GM12865 (cell line): Measurements from ENCODE around the gene DGLUCY.

Source experiments
- DNase-seq: peaks from one replicate; pipeline ENCODE4 v3.0.0; 2010; ENCODE audit warnings: low read depth
- H3K4me3 ChIP-seq: 2 replicates; pipeline ENCODE4 v1.5.1; 2011; ENCODE audit warnings: mild to moderate bottlenecking, low read depth, low read length, control low read depth
- TF ChIP-seq, protein P1 (sequence below): IDR thresholded peaks from 2 replicates; pipeline ENCODE4 v1.5.1; 2011; ENCODE audit warnings: low read length, control low read depth, low read depth, inconsistent platforms; ENCODE audit not compliant: insufficient read depth; ENCODE audit errors: missing control alignments

Gene DGLUCY

GRCh38 chr14:91207008-91207407 lies 93.1 kb downstream of the DGLUCY start:
- TF ChIP-seq, protein P1, sequence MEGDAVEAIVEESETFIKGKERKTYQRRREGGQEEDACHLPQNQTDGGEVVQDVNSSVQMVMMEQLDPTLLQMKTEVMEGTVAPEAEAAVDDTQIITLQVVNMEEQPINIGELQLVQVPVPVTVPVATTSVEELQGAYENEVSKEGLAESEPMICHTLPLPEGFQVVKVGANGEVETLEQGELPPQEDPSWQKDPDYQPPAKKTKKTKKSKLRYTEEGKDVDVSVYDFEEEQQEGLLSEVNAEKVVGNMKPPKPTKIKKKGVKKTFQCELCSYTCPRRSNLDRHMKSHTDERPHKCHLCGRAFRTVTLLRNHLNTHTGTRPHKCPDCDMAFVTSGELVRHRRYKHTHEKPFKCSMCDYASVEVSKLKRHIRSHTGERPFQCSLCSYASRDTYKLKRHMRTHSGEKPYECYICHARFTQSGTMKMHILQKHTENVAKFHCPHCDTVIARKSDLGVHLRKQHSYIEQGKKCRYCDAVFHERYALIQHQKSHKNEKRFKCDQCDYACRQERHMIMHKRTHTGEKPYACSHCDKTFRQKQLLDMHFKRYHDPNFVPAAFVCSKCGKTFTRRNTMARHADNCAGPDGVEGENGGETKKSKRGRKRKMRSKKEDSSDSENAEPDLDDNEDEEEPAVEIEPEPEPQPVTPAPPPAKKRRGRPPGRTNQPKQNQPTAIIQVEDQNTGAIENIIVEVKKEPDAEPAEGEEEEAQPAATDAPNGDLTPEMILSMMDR, result no peak
- no peak overlapping the region for H3K4me3 ChIP-seq
- DNase-seq, result no peak

DNA sequence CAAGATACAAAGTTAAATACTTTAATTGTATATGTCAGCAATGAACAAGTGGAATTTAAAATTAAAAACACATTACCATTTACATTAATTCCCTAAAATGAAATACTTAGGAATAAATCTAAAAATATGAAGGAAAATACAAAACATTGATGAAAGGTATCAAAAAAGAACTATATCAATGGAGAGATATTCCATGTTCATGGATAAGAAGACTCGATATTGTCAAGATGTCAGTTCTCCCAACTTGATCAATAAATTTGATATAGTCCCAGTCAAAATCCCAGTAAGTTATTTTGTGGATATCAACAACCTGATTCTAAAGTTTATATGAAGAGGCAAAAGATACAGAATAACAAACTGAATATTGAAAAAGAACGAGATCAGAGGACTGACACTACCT lies 97.1 kb downstream of the DGLUCY start:
- no peak for DNase-seq
- TF ChIP-seq, protein P1, result no peak

DNA sequence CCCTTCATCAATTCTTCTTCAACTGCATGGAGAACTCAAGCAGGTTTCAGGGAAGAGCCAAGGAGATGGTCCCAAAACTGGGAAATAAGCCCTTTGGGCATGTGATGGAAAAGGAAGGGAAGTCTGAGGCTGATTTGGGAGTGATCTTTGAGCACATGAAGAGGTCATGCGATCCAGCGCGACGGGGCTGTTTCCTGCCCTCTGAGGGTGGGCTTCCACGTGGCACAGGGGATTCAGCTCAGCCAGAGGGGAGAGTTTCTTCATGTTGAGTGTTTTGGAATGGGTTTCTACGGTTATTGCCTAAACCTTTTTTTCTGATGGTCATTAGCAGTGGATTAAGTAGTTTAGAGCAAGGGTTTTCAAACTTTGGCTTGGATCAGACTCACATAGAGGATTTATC lies 100.4 kb downstream of the DGLUCY start:
- no peak for DNase-seq
- H3K4me3 ChIP-seq, result no peak overlapping the region
- TF ChIP-seq, protein P1, result no peak

More for the DNA sequence above, 97.1 kb downstream of the DGLUCY start:
- H3K4me3 ChIP-seq, result no peak overlapping the region

- TF ChIP-seq, protein P1, result no peak
- no peak overlapping the region for H3K4me3 ChIP-seq
Observed at GRCh38 chr14:91215381-91215780, 101.5 kb downstream of the DGLUCY start.

GRCh38 chr14:91216731-91217226 lies 102.9 kb downstream of the DGLUCY start:
- TF ChIP-seq, protein P1, result no peak
- DNase-seq, result no peak

More at GRCh38 chr14:91215381-91215780, 101.5 kb downstream of the DGLUCY start:
- DNase-seq, result no peak

DNA sequence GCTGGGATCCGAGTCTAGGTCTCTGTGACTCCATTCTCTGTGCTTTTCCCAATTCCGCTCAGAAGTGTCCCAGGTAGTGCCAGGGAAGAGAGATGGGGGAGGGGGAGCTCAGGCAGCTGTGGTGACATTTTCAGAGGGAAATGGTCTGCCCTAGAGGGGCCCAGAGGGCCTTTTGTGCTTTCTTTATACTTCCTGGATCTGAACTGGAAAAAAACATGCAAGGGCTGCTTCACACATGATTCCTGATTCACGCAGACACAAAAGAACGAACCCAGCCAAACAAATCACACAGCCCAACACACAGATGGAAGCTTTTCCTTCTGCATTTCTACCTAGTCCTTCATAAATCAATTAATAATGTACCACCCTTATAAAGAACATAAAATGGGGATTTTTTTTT lies 104.1 kb downstream of the DGLUCY start:
- TF ChIP-seq, protein P1, result no peak
- DNase-seq, result no peak
- no peak overlapping the region for H3K4me3 ChIP-seq

More at GRCh38 chr14:91216731-91217226, 102.9 kb downstream of the DGLUCY start:
- no peak overlapping the region for H3K4me3 ChIP-seq
